ENCODE measurements around the gene METTL6.

- no peak for TF ChIP-seq CTCF (IDR thresholded peaks at IDR 0.05)
- TF ChIP-seq POLR2A (IDR thresholded peaks at IDR 0.05) = no peak
Observed at GRCh38 chr3:15385901-15386653, 41.3 kb downstream of the METTL6 start.

Data from heart left ventricle (tissue), 13 donors.